A549 (cell line): ENCODE measurements around the gene SEPTIN12. TPM values are rescaled to one million over a fixed set of nuclear protein-coding genes. Genes with fewer than 3 reads are reported as not detected.

Source experiments
- ATAC-seq, 2 experiments: fragments of 200-7000 bp in 1 of 2; fragments of >200 bp in 1 of 2; cut with Nextera tagmentation in 1 of 2; cut with Tn5 transposase in 1 of 2; 3 replicates each; pipeline versions ENCODE4 v1.8.0 to v1.9.1; 2018 to 2020; ENCODE audit warnings: mild to moderate bottlenecking in 1 of 2, moderate library complexity in 1 of 2
- CTCF ChIA-PET: fragments of 300-600 bp; sonication (Branson Sonifier 250); formaldehyde crosslinking; extraction: SDS; loops from one replicate; lab custom pipeline; 2021; ENCODE audit warnings: antibody characterized with exemption, inconsistent platforms; lab: Yijun Ruan, JAX
- POLR2A ChIA-PET: fragments of 350-600 bp; formaldehyde crosslinking; extraction: SDS; loops from one replicate; lab custom pipeline; 2021; ENCODE audit warnings: antibody characterized with exemption, inconsistent platforms; lab: Yijun Ruan, JAX
- DNase-seq, 2 experiments: peaks; one replicate each; pipeline versions ENCODE4 v3.0.0 to v3.0.0-alpha.2; 2011 to 2016; ENCODE audit warnings: low read depth in 1 of 2, low spot score in 1 of 2
- FAIRE-seq: peaks from 2 replicates; lab custom pipeline; 2011; peaks lifted over from hg19 to GRCh38; lab: Jason Lieb, UNC
- H3K27ac ChIP-seq, 2 experiments: fragments of >200 bp; sonication (Bioruptor Twin); formaldehyde crosslinking; 3 replicates each; pipeline ENCODE4 v1.5.1; 2016 to 2017
- H3K4me1 ChIP-seq: fragments of >200 bp; sonication (Bioruptor Twin); formaldehyde crosslinking; 3 replicates; pipeline ENCODE4 v1.6.1; 2016
- H3K4me2 ChIP-seq: fragments of >200 bp; sonication (Bioruptor Twin); formaldehyde crosslinking; 3 replicates; pipeline ENCODE4 v1.6.1; 2016
- H3K4me3 ChIP-seq: fragments of >200 bp; sonication (Bioruptor Twin); formaldehyde crosslinking; 3 replicates; pipeline ENCODE4 v1.5.1; 2016
- H3K9me3 ChIP-seq: fragments of >200 bp; sonication (Bioruptor Twin); formaldehyde crosslinking; 3 replicates; pipeline ENCODE4 v1.6.1; 2016
- CHD4 ChIP-seq: fragments of 200-600 bp; sonication (generic); IDR thresholded peaks from 2 replicates; pipeline ENCODE4 v1.6.1; 2016; ENCODE audit warnings: antibody characterized with exemption, mild to moderate bottlenecking, borderline replicate concordance
- ESRRA ChIP-seq: fragments of 150-350 bp; IDR thresholded peaks from 2 replicates; pipeline ENCODE4 v1.6.1; 2014; ENCODE audit warnings: mild to moderate bottlenecking, low read length, borderline replicate concordance
- FOXS1 ChIP-seq: fragments of 250-450 bp; sonication (Bioruptor Pico); IDR thresholded peaks from 2 replicates; pipeline ENCODE4 v1.5.0; 2020; ENCODE audit warnings: mild to moderate bottlenecking, moderate library complexity
- HDAC2 ChIP-seq: fragments of 200-600 bp; sonication (generic); IDR thresholded peaks from 2 replicates; pipeline ENCODE4 v1.6.1; 2016
- HMGXB4 ChIP-seq: fragments of 250-450 bp; sonication (Bioruptor Pico); IDR thresholded peaks from 2 replicates; pipeline ENCODE4 v1.5.0; 2021; ENCODE audit warnings: mild to moderate bottlenecking, moderate library complexity, borderline replicate concordance
- KDM5A ChIP-seq: fragments of 200-600 bp; sonication (generic); IDR thresholded peaks from 2 replicates; pipeline ENCODE4 v1.6.1; 2016; ENCODE audit warnings: antibody characterized with exemption, mild to moderate bottlenecking
- NFE2L2 ChIP-seq: fragments of 150-350 bp; conservative IDR thresholded peaks from 2 replicates; pipeline ENCODE4 v1.6.1; 2014; ENCODE audit warnings: low read length
- PHF8 ChIP-seq: fragments of 200-600 bp; sonication (generic); IDR thresholded peaks from 2 replicates; pipeline ENCODE4 v1.6.1; 2016; ENCODE audit warnings: low read depth, mild to moderate bottlenecking, antibody characterized with exemption, moderate library complexity, borderline replicate concordance
- POLR2A ChIP-seq: IDR thresholded peaks from 2 replicates; pipeline ENCODE4 v1.6.1; 2012; ENCODE audit warnings: mild to moderate bottlenecking, low read length
- SMC3 ChIP-seq: fragments of >200 bp; sonication (Bioruptor Twin); formaldehyde crosslinking; IDR thresholded peaks from 3 replicates; pipeline ENCODE4 v1.6.1; 2018; ENCODE audit warnings: inconsistent platforms
- TP53 ChIP-seq: fragments of 250-450 bp; sonication (Bioruptor Pico); IDR thresholded peaks from 2 replicates; pipeline ENCODE4 v1.5.0; 2021; ENCODE audit warnings: mild to moderate bottlenecking, moderate library complexity
- WGBS: methylation state at CpG from one replicate; pipeline ENCODE4 v1.1.6; 2017; ENCODE audit errors: missing lambda C conversion rate; 5-methylcytosine and 5-hydroxymethylcytosine counted together
- polyA plus RNA-seq, 4 experiments: library from polyadenylated mRNA; depleted of rRNA in 3 of 4; stranded (reverse); fragments of >200 nt; fragmentation: RNase III in 1 of 4; extraction: RNeasy Plus Mini Kit Qiagen cat#74134 plus additional on column Dnase treatment in 1 of 4; gene quantifications; 2 replicates in 3 of 4; 3 replicates in 1 of 4; pipeline ENCODE4 v1.2.3, GENCODE V29; 2011 to 2017
- TF ChIP-seq, protein P1 (sequence below): fragments of >200 bp; sonication (Bioruptor Twin); formaldehyde crosslinking; IDR thresholded peaks from 3 replicates; pipeline ENCODE4 v1.5.1; 2016
- TF ChIP-seq, protein P2 (sequence below): fragments of 200-600 bp; sonication (generic); IDR thresholded peaks from 2 replicates; pipeline ENCODE4 v1.6.1; 2016; ENCODE audit warnings: antibody characterized with exemption, mild to moderate bottlenecking, moderate library complexity
- TF ChIP-seq, protein P3 (sequence below): fragments of 150-350 bp; IDR thresholded peaks from 2 replicates; pipeline ENCODE4 v1.6.1; 2014; ENCODE audit warnings: low read depth, mild to moderate bottlenecking, low read length

SEPTIN12 gene
- polyA plus RNA-seq, 2 of the 4 experiments (the other 2 are of a cell fraction), result 0.14 TPM; not detected in 1

DNA sequence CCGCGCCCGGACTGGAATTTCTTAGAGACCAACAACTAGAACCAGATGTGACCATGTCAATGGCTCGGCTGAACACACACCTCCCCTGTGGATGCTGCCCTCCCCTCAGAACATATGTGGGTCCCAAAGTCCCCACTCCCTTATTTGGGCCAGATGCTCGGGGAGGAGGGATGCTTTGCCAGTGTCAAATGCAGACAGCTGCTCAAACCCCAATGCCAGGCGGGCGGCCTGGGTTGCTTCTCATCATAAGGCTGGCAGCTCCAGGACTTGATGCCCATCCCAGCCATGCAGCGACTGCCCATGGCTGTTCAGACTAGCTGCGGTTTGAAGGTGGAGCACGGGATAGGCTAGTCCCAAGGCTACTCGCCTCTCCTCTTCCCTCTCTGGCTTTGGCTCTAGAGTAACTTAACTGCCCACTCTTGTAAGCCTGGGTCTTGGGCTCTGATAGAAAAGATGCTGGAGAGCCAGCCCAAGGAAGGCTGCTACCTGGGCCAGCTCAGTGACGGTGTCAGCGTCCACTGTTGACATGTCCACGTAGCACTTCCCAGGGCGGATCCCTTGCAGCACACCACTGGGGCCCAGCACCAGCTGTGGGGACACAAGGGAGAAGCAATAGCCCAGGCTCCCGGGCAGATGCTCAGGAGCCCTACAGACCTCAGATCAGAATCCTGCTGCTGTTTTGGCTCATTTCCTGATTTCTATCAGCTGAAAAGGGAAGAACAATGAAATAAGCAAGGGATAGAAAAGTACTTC, 25.3 kb upstream of the SEPTIN12 start:
- CTCF ChIA-PET, result interaction anchor here (0.6 to 2.2 kb wide), 2 partner anchors 11 to 78 kb away, joined by 3 to 8 read pairs; partner anchors contain the start of gene ROGDI
- H3K9me3 ChIP-seq, result no peaks in the 10 kb centered on the region
- WGBS, result 98% methylated on average over 15 of the region's 16 CpGs
- no peak overlapping the region for H3K4me2 ChIP-seq
- ATAC-seq (no peak), FAIRE-seq (no peak), DNase-seq (no peak)
- H3K27ac ChIP-seq, result no peak overlapping the region
- H3K4me3 ChIP-seq, result no peak overlapping the region
- TF ChIP-seq FOXS1 (CRISPR knock-in tag) (no peak), SMC3 (no peak), ESRRA (no peak), PHF8 (no peak), NFE2L2 (no peak), CHD4 (no peak), HMGXB4 (CRISPR knock-in tag) (no peak), POLR2A (no peak), KDM5A (no peak)
- TF ChIP-seq, protein P1, sequence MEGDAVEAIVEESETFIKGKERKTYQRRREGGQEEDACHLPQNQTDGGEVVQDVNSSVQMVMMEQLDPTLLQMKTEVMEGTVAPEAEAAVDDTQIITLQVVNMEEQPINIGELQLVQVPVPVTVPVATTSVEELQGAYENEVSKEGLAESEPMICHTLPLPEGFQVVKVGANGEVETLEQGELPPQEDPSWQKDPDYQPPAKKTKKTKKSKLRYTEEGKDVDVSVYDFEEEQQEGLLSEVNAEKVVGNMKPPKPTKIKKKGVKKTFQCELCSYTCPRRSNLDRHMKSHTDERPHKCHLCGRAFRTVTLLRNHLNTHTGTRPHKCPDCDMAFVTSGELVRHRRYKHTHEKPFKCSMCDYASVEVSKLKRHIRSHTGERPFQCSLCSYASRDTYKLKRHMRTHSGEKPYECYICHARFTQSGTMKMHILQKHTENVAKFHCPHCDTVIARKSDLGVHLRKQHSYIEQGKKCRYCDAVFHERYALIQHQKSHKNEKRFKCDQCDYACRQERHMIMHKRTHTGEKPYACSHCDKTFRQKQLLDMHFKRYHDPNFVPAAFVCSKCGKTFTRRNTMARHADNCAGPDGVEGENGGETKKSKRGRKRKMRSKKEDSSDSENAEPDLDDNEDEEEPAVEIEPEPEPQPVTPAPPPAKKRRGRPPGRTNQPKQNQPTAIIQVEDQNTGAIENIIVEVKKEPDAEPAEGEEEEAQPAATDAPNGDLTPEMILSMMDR, result no peak
- TF ChIP-seq, protein P2, sequence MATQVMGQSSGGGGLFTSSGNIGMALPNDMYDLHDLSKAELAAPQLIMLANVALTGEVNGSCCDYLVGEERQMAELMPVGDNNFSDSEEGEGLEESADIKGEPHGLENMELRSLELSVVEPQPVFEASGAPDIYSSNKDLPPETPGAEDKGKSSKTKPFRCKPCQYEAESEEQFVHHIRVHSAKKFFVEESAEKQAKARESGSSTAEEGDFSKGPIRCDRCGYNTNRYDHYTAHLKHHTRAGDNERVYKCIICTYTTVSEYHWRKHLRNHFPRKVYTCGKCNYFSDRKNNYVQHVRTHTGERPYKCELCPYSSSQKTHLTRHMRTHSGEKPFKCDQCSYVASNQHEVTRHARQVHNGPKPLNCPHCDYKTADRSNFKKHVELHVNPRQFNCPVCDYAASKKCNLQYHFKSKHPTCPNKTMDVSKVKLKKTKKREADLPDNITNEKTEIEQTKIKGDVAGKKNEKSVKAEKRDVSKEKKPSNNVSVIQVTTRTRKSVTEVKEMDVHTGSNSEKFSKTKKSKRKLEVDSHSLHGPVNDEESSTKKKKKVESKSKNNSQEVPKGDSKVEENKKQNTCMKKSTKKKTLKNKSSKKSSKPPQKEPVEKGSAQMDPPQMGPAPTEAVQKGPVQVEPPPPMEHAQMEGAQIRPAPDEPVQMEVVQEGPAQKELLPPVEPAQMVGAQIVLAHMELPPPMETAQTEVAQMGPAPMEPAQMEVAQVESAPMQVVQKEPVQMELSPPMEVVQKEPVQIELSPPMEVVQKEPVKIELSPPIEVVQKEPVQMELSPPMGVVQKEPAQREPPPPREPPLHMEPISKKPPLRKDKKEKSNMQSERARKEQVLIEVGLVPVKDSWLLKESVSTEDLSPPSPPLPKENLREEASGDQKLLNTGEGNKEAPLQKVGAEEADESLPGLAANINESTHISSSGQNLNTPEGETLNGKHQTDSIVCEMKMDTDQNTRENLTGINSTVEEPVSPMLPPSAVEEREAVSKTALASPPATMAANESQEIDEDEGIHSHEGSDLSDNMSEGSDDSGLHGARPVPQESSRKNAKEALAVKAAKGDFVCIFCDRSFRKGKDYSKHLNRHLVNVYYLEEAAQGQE, result no peak
- TF ChIP-seq, protein P3, sequence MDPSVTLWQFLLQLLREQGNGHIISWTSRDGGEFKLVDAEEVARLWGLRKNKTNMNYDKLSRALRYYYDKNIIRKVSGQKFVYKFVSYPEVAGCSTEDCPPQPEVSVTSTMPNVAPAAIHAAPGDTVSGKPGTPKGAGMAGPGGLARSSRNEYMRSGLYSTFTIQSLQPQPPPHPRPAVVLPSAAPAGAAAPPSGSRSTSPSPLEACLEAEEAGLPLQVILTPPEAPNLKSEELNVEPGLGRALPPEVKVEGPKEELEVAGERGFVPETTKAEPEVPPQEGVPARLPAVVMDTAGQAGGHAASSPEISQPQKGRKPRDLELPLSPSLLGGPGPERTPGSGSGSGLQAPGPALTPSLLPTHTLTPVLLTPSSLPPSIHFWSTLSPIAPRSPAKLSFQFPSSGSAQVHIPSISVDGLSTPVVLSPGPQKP, result no peak
- POLR2A ChIA-PET, result no interaction called here
- H3K4me1 ChIP-seq, result no peaks in the 10 kb centered on the region

DNA sequence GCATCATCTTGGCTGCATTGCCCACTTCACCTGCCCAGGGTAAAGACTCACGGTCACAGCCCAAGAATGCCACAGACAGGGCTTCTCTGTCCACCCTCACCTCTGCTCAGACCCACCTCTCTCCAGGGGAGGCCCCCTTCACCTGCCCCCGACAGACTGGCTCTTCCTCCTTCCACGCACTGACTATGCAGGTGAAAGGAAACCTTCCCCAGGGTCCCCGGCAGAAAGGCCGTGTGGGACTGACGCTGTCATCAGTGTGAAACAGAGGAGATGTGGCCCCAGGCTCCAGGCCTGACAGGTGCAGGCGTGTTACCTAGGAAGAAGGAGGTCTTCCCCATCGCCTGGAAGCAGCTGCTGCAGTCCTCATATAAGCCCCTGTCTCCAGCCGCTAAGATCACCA, 23.6 kb upstream of the SEPTIN12 start:
- H3K27ac ChIP-seq, result no peak overlapping the region
- DNase-seq (no peak), FAIRE-seq (no peak), ATAC-seq (peak; percentile 37 to 39; a peak in 4 of 6 replicates)
- H3K4me2 ChIP-seq, result no peak overlapping the region
- no peak for TF ChIP-seq HDAC2
- TF ChIP-seq, protein P3, result no peak
- TF ChIP-seq TP53, result no peak
- no peaks in the 10 kb centered on the region for H3K9me3 ChIP-seq
- WGBS, result 89% methylated on average over 9 of the region's 9 CpGs
- no peaks in the 10 kb centered on the region for H3K4me1 ChIP-seq
- ChIA-PET POLR2A (no interaction called here), CTCF (interaction anchor here (1.0 to 1.2 kb wide), 3 partner anchors 9 to 327 kb away, joined by 3 to 5 read pairs (median 3); partner anchors contain the start of gene ROGDI)
- H3K4me3 ChIP-seq, result no peak overlapping the region
